Activated naive CD4-positive, alpha-beta T cell treated with anti-CD3 and anti-CD28 coated beads, Interleukin-2, amount 50 U/mL, for 24 hours (primary cell): ENCODE measurements around the gene PIN1.
A peak's percentile ranks its signal among the peaks of the same experiment; 100 is the strongest.

Experiments used
- H3K27ac Mint-ChIP-seq: one replicate; pipeline ENCODE4 v1.8.0; 2021; ENCODE audit warnings: mild to moderate bottlenecking, mixed read lengths
- H3K27me3 Mint-ChIP-seq: one replicate; pipeline ENCODE4 v1.8.0; 2021; ENCODE audit warnings: mixed read lengths
- H3K36me3 Mint-ChIP-seq: one replicate; pipeline ENCODE4 v1.8.0; 2021; ENCODE audit warnings: mixed read lengths
- H3K4me1 Mint-ChIP-seq: one replicate; pipeline ENCODE4 v1.8.0; 2021; ENCODE audit warnings: mixed read lengths
- H3K4me3 Mint-ChIP-seq: one replicate; pipeline ENCODE4 v1.8.0; 2021; ENCODE audit warnings: mild to moderate bottlenecking, mixed read lengths
- H3K9me3 Mint-ChIP-seq: one replicate; pipeline ENCODE4 v1.8.0; 2021; ENCODE audit warnings: mixed read lengths

The PIN1 gene

GRCh38 chr19:9860407-9860806, 25.3 kb downstream of the PIN1 start:
- H3K9me3 Mint-ChIP-seq: no peaks in the 10 kb centered on the region
- no peak overlapping the region for H3K4me3 Mint-ChIP-seq

GRCh38 chr19:9861503-9861902, 26.4 kb downstream of the PIN1 start:
- Mint-ChIP-seq H3K36me3 (no peaks in the 10 kb centered on the region), H3K27ac (no peak overlapping the region), H3K9me3 (no peaks in the 10 kb centered on the region), H3K27me3 (no peaks in the 10 kb centered on the region), H3K4me1 (peaks cover 95% of the 10 kb centered on the region), H3K4me3 (no peak overlapping the region)

More at GRCh38 chr19:9860407-9860806, 25.3 kb downstream of the PIN1 start:
- H3K27me3 Mint-ChIP-seq: no peaks in the 10 kb centered on the region
- H3K36me3 Mint-ChIP-seq: no peaks in the 10 kb centered on the region
- peaks cover 94% of the 10 kb centered on the region for H3K4me1 Mint-ChIP-seq
- peak overlapping the region; percentile 4 for H3K27ac Mint-ChIP-seq

- peak overlapping the region; percentile 89 for H3K27ac Mint-ChIP-seq
- no peaks in the 10 kb centered on the region for H3K27me3 Mint-ChIP-seq
- H3K4me3 Mint-ChIP-seq: peak overlapping the region; percentile 79
- peaks cover 89% of the 10 kb centered on the region for H3K4me1 Mint-ChIP-seq
- H3K36me3 Mint-ChIP-seq: no peaks in the 10 kb centered on the region
- H3K9me3 Mint-ChIP-seq: no peaks in the 10 kb centered on the region
Observed at GRCh38 chr19:9862938-9863337, 27.8 kb downstream of the PIN1 start.

- H3K36me3 Mint-ChIP-seq: no peaks in the 10 kb centered on the region
- peaks cover 81% of the 10 kb centered on the region for H3K4me1 Mint-ChIP-seq
- H3K27ac Mint-ChIP-seq: peak overlapping the region; percentile 88
- H3K27me3 Mint-ChIP-seq: no peaks in the 10 kb centered on the region
- no peaks in the 10 kb centered on the region for H3K9me3 Mint-ChIP-seq
- H3K4me3 Mint-ChIP-seq: peak overlapping the region; percentile 79
Observed at GRCh38 chr19:9863759-9864158, 28.6 kb downstream of the PIN1 start.

GRCh38 chr19:9865732-9866501, 30.8 kb downstream of the PIN1 start:
- H3K4me3 Mint-ChIP-seq: no peak overlapping the region

GRCh38 chr19:9868983-9869617, 34.0 kb downstream of the PIN1 start:
- Mint-ChIP-seq H3K4me1 (peaks cover 28% of the 10 kb centered on the region), H3K27me3 (no peaks in the 10 kb centered on the region), H3K27ac (no peak overlapping the region)

More at GRCh38 chr19:9865732-9866501, 30.8 kb downstream of the PIN1 start:
- Mint-ChIP-seq H3K36me3 (no peaks in the 10 kb centered on the region), H3K27me3 (no peaks in the 10 kb centered on the region), H3K27ac (peak overlapping the region; percentile 62), H3K9me3 (no peaks in the 10 kb centered on the region), H3K4me1 (peaks cover 60% of the 10 kb centered on the region)

GRCh38 chr19:9871626-9872338, 36.7 kb downstream of the PIN1 start:
- no peaks in the 10 kb centered on the region for H3K9me3 Mint-ChIP-seq
- H3K36me3 Mint-ChIP-seq: no peaks in the 10 kb centered on the region
- no peak overlapping the region for H3K27ac Mint-ChIP-seq
- peaks cover 5% of the 10 kb centered on the region for H3K4me1 Mint-ChIP-seq
- H3K4me3 Mint-ChIP-seq: no peak overlapping the region
- no peaks in the 10 kb centered on the region for H3K27me3 Mint-ChIP-seq

More at GRCh38 chr19:9868983-9869617, 34.0 kb downstream of the PIN1 start:
- Mint-ChIP-seq H3K4me3 (no peak overlapping the region), H3K36me3 (no peaks in the 10 kb centered on the region), H3K9me3 (no peaks in the 10 kb centered on the region)

- no peaks in the 10 kb centered on the region for H3K27me3 Mint-ChIP-seq
- H3K9me3 Mint-ChIP-seq: no peaks in the 10 kb centered on the region
- no peaks in the 10 kb centered on the region for H3K4me1 Mint-ChIP-seq
- H3K36me3 Mint-ChIP-seq: no peaks in the 10 kb centered on the region
- no peak overlapping the region for H3K27ac Mint-ChIP-seq
- H3K4me3 Mint-ChIP-seq: no peak overlapping the region
Observed at GRCh38 chr19:9872618-9873242, 37.6 kb downstream of the PIN1 start.

GRCh38 chr19:9875031-9875627, 40.0 kb downstream of the PIN1 start:
- no peak overlapping the region for H3K27ac Mint-ChIP-seq
- no peaks in the 10 kb centered on the region for H3K27me3 Mint-ChIP-seq
- no peaks in the 10 kb centered on the region for H3K9me3 Mint-ChIP-seq
- H3K4me1 Mint-ChIP-seq: no peaks in the 10 kb centered on the region
- H3K4me3 Mint-ChIP-seq: no peak overlapping the region
- no peaks in the 10 kb centered on the region for H3K36me3 Mint-ChIP-seq

- Mint-ChIP-seq H3K27ac (no peak overlapping the region), H3K9me3 (no peaks in the 10 kb centered on the region), H3K27me3 (no peaks in the 10 kb centered on the region), H3K4me3 (no peak overlapping the region), H3K36me3 (no peaks in the 10 kb centered on the region), H3K4me1 (no peaks in the 10 kb centered on the region)
Observed at GRCh38 chr19:9875796-9876195, 40.7 kb downstream of the PIN1 start.

GRCh38 chr19:9877780-9878510, 42.8 kb downstream of the PIN1 start:
- Mint-ChIP-seq H3K4me1 (no peaks in the 10 kb centered on the region), H3K27me3 (no peaks in the 10 kb centered on the region), H3K9me3 (no peaks in the 10 kb centered on the region), H3K4me3 (no peak overlapping the region), H3K27ac (no peak overlapping the region), H3K36me3 (no peaks in the 10 kb centered on the region)

GRCh38 chr19:9878511-9879196, 43.5 kb downstream of the PIN1 start:
- H3K9me3 Mint-ChIP-seq: no peaks in the 10 kb centered on the region
- no peaks in the 10 kb centered on the region for H3K4me1 Mint-ChIP-seq
- no peaks in the 10 kb centered on the region for H3K27me3 Mint-ChIP-seq
- no peak overlapping the region for H3K4me3 Mint-ChIP-seq
- H3K27ac Mint-ChIP-seq: no peak overlapping the region
- H3K36me3 Mint-ChIP-seq: no peaks in the 10 kb centered on the region

GRCh38 chr19:9881720-9882119, 46.6 kb downstream of the PIN1 start:
- Mint-ChIP-seq H3K27me3 (no peaks in the 10 kb centered on the region), H3K4me3 (no peak overlapping the region), H3K27ac (no peak overlapping the region), H3K9me3 (no peaks in the 10 kb centered on the region), H3K4me1 (no peaks in the 10 kb centered on the region), H3K36me3 (no peaks in the 10 kb centered on the region)

- H3K9me3 Mint-ChIP-seq: no peaks in the 10 kb centered on the region
- no peaks in the 10 kb centered on the region for H3K4me1 Mint-ChIP-seq
- no peak overlapping the region for H3K4me3 Mint-ChIP-seq
- no peaks in the 10 kb centered on the region for H3K27me3 Mint-ChIP-seq
- no peaks in the 10 kb centered on the region for H3K36me3 Mint-ChIP-seq
- no peak overlapping the region for H3K27ac Mint-ChIP-seq
Observed at GRCh38 chr19:9883231-9883758, 48.2 kb downstream of the PIN1 start.
